HEK293 (cell line): ENCODE measurements around the gene ZNF33B.

Source experiments
- CTCF ChIA-PET: fragments of 350-600 bp; formaldehyde crosslinking; extraction: SDS; loops from one replicate; lab custom pipeline; 2021; ENCODE audit warnings: antibody characterized with exemption; lab: Yijun Ruan, JAX
- POLR2A ChIA-PET: fragments of 300-600 bp; formaldehyde crosslinking; extraction: SDS; loops from one replicate; lab custom pipeline; 2020; ENCODE audit warnings: antibody characterized with exemption, inconsistent platforms; lab: Yijun Ruan, JAX
- H3K27ac ChIP-seq: fragments of 200-500 bp; sonication (Bioruptor generic); 2 replicates; pipeline ENCODE4 v1.5.1; 2014; ENCODE audit warnings: low read depth, low read length, control low read depth, inconsistent platforms; ENCODE audit errors: extremely low read depth
- H3K36me3 ChIP-seq, 2 experiments: fragments of 200-500 bp in 1 of 2; sonication (Bioruptor generic) in 1 of 2; 1 replicate in 1 of 2; 2 replicates in 1 of 2; pipeline ENCODE4 v1.5.1; 2014 to 2017; ENCODE audit warnings: inconsistent platforms in 2 of 2, low read length in 2 of 2; ENCODE audit not compliant: control insufficient read depth in 2 of 2, insufficient read depth in 1 of 2
- H3K4me1 ChIP-seq: fragments of 200-500 bp; sonication (Bioruptor generic); 2 replicates; pipeline ENCODE4 v1.5.1; 2014; ENCODE audit warnings: mild to moderate bottlenecking, low read length, inconsistent platforms; ENCODE audit not compliant: control insufficient read depth, insufficient read depth
- H3K4me3 ChIP-seq: 2 replicates; pipeline ENCODE4 v1.5.1; 2011; ENCODE audit warnings: low read depth, mild to moderate bottlenecking, control low read depth, low read length, moderate library complexity
- H3K9me3 ChIP-seq: fragments of 200-500 bp; sonication (Bioruptor generic); 2 replicates; pipeline ENCODE4 v1.5.1; 2014; ENCODE audit warnings: low read depth, low read length, inconsistent platforms; ENCODE audit not compliant: control insufficient read depth, insufficient read depth
- ELK4 ChIP-seq: IDR thresholded peaks from 2 replicates; pipeline ENCODE4 v1.6.1; 2011; ENCODE audit warnings: mild to moderate bottlenecking, low read depth, low read length, borderline replicate concordance
- GLI2 ChIP-seq: fragments of 450-650 bp; formaldehyde crosslinking; IDR thresholded peaks from 2 replicates; pipeline ENCODE4; 2017; ENCODE audit warnings: missing biosample characterization, missing genetic modification characterization, low read depth, borderline replicate concordance
- HOXA7 ChIP-seq: sonication (generic); formaldehyde crosslinking; IDR thresholded peaks from 2 replicates; pipeline ENCODE4 v1.8.1; 2022; ENCODE audit warnings: missing genetic modification reagents, borderline replicate concordance
- MYNN ChIP-seq: fragments of 450-650 bp; formaldehyde crosslinking; IDR thresholded peaks from 2 replicates; pipeline ENCODE4 v1.5.1; 2016; ENCODE audit warnings: missing biosample characterization, missing genetic modification characterization, borderline replicate concordance
- SCRT2 ChIP-seq: fragments of 450-650 bp; formaldehyde crosslinking; IDR thresholded peaks from 2 replicates; pipeline ENCODE4 v1.5.1; 2016; ENCODE audit warnings: missing biosample characterization, missing genetic modification characterization
- ZFP41 ChIP-seq: fragments of 450-650 bp; formaldehyde crosslinking; IDR thresholded peaks from 2 replicates; pipeline ENCODE4 v1.5.1; 2016; ENCODE audit warnings: missing biosample characterization, missing genetic modification characterization, borderline replicate concordance
- ZNF211 ChIP-seq: fragments of 450-650 bp; formaldehyde crosslinking; IDR thresholded peaks from 2 replicates; pipeline ENCODE4 v1.5.1; 2016; ENCODE audit warnings: low read depth, missing biosample characterization, missing genetic modification characterization
- ZNF214 ChIP-seq: fragments of 450-650 bp; formaldehyde crosslinking; IDR thresholded peaks from 2 replicates; pipeline ENCODE4 v1.5.1; 2017; ENCODE audit warnings: missing biosample characterization, mild to moderate bottlenecking, missing genetic modification characterization, borderline replicate concordance
- ZNF280D ChIP-seq: fragments of 450-650 bp; formaldehyde crosslinking; IDR thresholded peaks from 2 replicates; pipeline ENCODE4 v1.5.1; 2016; ENCODE audit warnings: missing biosample characterization, missing genetic modification characterization
- ZNF37A ChIP-seq: fragments of 450-650 bp; IDR thresholded peaks from 2 replicates; pipeline ENCODE4 v1.5.1; 2018; ENCODE audit warnings: missing biosample characterization, missing genetic modification characterization
- ZNF654 ChIP-seq: fragments of 450-650 bp; formaldehyde crosslinking; IDR thresholded peaks from 2 replicates; pipeline ENCODE4 v1.5.1; 2016; ENCODE audit warnings: low read depth, missing biosample characterization, missing genetic modification characterization
- ZNF76 ChIP-seq: fragments of 450-650 bp; formaldehyde crosslinking; IDR thresholded peaks from 2 replicates; pipeline ENCODE4; 2016; ENCODE audit warnings: low read depth, missing biosample characterization, missing genetic modification characterization, borderline replicate concordance
- ZNF785 ChIP-seq: fragments of 450-650 bp; formaldehyde crosslinking; IDR thresholded peaks from 2 replicates; pipeline ENCODE4 v1.5.1; 2016; ENCODE audit warnings: missing biosample characterization, missing genetic modification characterization
- TF ChIP-seq, protein P1 (sequence below): fragments of 450-650 bp; formaldehyde crosslinking; IDR thresholded peaks from 2 replicates; pipeline ENCODE4 v1.5.1; 2016; ENCODE audit warnings: missing biosample characterization, missing genetic modification characterization, low read depth
- TF ChIP-seq, protein P2 (sequence below): fragments of 450-650 bp; formaldehyde crosslinking; IDR thresholded peaks from 2 replicates; pipeline ENCODE4 v1.5.1; 2017; ENCODE audit warnings: missing biosample characterization, missing genetic modification characterization

Gene ZNF33B

DNA sequence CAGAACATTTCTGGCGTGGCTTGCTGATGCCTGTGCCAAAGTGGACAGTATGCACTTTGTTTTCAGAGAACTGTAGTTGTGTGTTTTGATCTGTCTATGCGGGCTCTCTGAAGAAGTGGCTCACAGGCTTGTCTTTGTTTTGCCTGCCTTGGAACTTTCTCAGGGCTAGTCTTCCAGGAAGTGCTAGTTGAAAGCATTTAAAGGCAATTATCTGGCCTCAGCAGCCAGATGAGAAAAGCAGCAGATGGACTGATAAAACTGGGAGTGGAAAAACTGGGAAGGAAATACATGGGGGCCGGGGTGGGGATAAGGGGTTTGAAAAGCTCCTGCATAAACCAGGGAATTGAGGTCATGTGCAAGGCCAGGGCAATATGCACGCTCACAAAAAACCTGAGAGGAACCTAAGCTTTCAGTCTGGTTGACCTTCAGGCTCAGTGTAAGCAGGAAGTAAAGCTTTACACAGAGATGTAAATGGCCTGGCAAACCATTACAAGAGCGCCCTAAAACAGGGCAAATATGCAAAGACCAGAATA is 94.5 kb downstream of the ZNF33B start:
- ChIA-PET CTCF (no interaction called here), POLR2A (no interaction called here)
- H3K9me3 ChIP-seq = peaks cover 2% of the 10 kb centered on the region
- peaks cover 0 to 25% of the 10 kb centered on the region in 2 experiments; a peak in 2 of 3 replicates for H3K36me3 ChIP-seq
- H3K4me1 ChIP-seq = no peaks in the 10 kb centered on the region
- H3K4me3 ChIP-seq = no peak overlapping the region
- no peak overlapping the region for H3K27ac ChIP-seq
- TF ChIP-seq ZNF214 (tag by site-specific recombination) = no peak
- no peak for TF ChIP-seq ZNF785 (tag by site-specific recombination)
- no peak for TF ChIP-seq ZNF654
- TF ChIP-seq ZNF37A (tag by site-specific recombination) = no peak
- no peak for TF ChIP-seq MYNN
- TF ChIP-seq GLI2 (tag by site-specific recombination) = no peak
- TF ChIP-seq, protein P1, sequence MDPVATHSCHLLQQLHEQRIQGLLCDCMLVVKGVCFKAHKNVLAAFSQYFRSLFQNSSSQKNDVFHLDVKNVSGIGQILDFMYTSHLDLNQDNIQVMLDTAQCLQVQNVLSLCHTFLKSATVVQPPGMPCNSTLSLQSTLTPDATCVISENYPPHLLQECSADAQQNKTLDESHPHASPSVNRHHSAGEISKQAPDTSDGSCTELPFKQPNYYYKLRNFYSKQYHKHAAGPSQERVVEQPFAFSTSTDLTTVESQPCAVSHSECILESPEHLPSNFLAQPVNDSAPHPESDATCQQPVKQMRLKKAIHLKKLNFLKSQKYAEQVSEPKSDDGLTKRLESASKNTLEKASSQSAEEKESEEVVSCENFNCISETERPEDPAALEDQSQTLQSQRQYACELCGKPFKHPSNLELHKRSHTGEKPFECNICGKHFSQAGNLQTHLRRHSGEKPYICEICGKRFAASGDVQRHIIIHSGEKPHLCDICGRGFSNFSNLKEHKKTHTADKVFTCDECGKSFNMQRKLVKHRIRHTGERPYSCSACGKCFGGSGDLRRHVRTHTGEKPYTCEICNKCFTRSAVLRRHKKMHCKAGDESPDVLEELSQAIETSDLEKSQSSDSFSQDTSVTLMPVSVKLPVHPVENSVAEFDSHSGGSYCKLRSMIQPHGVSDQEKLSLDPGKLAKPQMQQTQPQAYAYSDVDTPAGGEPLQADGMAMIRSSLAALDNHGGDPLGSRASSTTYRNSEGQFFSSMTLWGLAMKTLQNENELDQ (tag by site-specific recombination) = no peak
- TF ChIP-seq ELK4 = no peak
- TF ChIP-seq SCRT2 (tag by site-specific recombination) = no peak
- TF ChIP-seq ZFP41 (tag by site-specific recombination) = no peak
- TF ChIP-seq ZNF76 (tag by site-specific recombination) = no peak
- no peak for TF ChIP-seq ZNF211 (tag by site-specific recombination)
- no peak for TF ChIP-seq ZNF280D (tag by site-specific recombination)
- TF ChIP-seq, protein P2, sequence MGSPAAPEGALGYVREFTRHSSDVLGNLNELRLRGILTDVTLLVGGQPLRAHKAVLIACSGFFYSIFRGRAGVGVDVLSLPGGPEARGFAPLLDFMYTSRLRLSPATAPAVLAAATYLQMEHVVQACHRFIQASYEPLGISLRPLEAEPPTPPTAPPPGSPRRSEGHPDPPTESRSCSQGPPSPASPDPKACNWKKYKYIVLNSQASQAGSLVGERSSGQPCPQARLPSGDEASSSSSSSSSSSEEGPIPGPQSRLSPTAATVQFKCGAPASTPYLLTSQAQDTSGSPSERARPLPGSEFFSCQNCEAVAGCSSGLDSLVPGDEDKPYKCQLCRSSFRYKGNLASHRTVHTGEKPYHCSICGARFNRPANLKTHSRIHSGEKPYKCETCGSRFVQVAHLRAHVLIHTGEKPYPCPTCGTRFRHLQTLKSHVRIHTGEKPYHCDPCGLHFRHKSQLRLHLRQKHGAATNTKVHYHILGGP (tag by site-specific recombination) = no peak
- no peak for TF ChIP-seq HOXA7
